Caki2 (cell line): ENCODE measurements around the gene CCL18. TPM values are rescaled to one million over a fixed set of nuclear protein-coding genes. Genes with fewer than 3 reads are reported as not detected.
"Not testable (repeated sequence)": the region's sequence is repeated elsewhere in the genome, so short reads cannot be mapped to it uniquely, and the experiment has no call there.

Experiments
- DNase-seq: peaks from one replicate; pipeline ENCODE4 v3.0.0-alpha.2; 2015; ENCODE audit warnings: low read depth
- in situ Hi-C: cut with HindIII; loops from 2 replicates; pipeline ENCODE4 v1.10.0; 2016; ENCODE audit warnings: low sequenced_read_pairs, low pct_unique_long_range_greater_than_20kb, mixed read lengths
- total RNA-seq: library from RNA; depleted of rRNA; stranded (reverse); fragments of >200 nt; shearing (Covaris generic); gene quantifications from 2 replicates; pipeline ENCODE4 v1.2.3, GENCODE V29; 2014; ENCODE audit warnings: low replicate concordance; rRNA removed

CCL18 gene
- total RNA-seq, 1 experiment from 2014 or later = not detected

- no peak for DNase-seq
Measured at GRCh38 chr17:36118477-36119353, 54.6 kb downstream of the CCL18 start.

DNA sequence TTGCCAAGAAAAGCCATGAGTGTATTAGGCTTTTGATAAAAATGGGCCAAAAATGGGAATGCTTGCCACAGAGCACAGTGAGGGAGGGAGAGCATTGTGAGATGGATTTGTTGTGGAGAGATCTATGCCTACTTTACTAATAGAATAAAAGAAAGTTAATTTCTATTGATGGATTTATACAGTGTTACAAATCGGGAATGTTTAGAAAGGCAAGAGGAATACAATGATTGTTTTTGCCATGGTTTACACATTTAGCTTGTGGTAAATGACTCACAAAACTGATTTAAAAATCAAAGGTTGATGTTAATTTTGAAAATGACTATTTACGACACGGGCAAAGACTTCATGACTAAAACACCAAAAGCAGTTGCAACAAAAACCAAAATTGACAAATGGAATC lies 56.1 kb downstream of the CCL18 start:
- no peak for DNase-seq

More at GRCh38 chr17:36118477-36119353, 54.6 kb downstream of the CCL18 start:
- in situ Hi-C loops = no loop called here

DNA sequence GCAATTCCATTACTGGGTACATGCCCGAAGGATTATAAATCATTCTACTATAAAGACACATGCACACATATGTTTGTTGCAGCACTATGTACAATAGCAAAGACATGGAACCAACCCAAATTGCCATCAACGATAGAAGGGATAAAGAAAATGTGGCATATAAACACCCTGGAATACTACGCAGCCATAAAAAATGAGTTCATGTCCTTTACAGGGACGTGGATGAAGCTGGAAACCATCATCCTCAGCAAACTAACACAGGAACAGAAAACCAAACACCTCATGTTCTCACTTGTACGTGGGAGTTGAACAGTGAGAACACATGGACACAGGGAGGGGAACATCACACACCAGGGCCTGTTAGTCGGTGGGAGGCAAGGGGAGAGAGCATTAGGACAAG lies 57.0 kb downstream of the CCL18 start:
- DNase-seq, in situ Hi-C loops: not testable (repeated sequence)

More for the DNA sequence above, 56.1 kb downstream of the CCL18 start:
- in situ Hi-C loops = no loop called here

Other genes starting within 250 kb of the CCL18 start
- gene HEATR9, start 195.4 kb upstream of the CCL18 start, total RNA-seq = not detected in 2 replicates
- gene CCL5, start 183.9 kb upstream of the CCL18 start, total RNA-seq = 16.0 and 21.5 TPM in 2 replicates
- 12.8 and 13.7 TPM in 2 replicates for gene RDM1, start 133.5 kb upstream of the CCL18 start, total RNA-seq
- not detected in 2 replicates for gene LYZL6, start 120.6 kb upstream of the CCL18 start, total RNA-seq
- gene CCL16, start 82.8 kb upstream of the CCL18 start, total RNA-seq = not detected in 2 replicates
- gene CCL14, start 77.5 kb upstream of the CCL18 start, total RNA-seq = not detected in 2 replicates
- gene CCL15, start 62.7 kb upstream of the CCL18 start, total RNA-seq = not detected in 2 replicates
- not detected in 2 replicates for gene CCL23, start 46.3 kb upstream of the CCL18 start, total RNA-seq
- gene CCL3, start 25.9 kb downstream of the CCL18 start, total RNA-seq = not detected in 2 replicates
- gene CCL4, start 39.6 kb downstream of the CCL18 start, total RNA-seq = not detected in 2 replicates
- gene TBC1D3B, start 112.4 kb downstream of the CCL18 start, total RNA-seq = 0.95 TPM in 1 of 2 replicates, not detected in the other
- not detected in 2 replicates for gene CCL3L1, start 132.5 kb downstream of the CCL18 start, total RNA-seq
- gene CCL4L2, start 146.8 kb downstream of the CCL18 start, total RNA-seq = not detected in 2 replicates
- not detected in 2 replicates for gene TBC1D3I, start 200.3 kb downstream of the CCL18 start, total RNA-seq